Neural cell (in vitro differentiated cells): ENCODE data around the gene WDR5. TPM values are rescaled to one million over a fixed set of nuclear protein-coding genes. Genes with fewer than 3 reads are reported as not detected.

Experiments
- H2AFZ ChIP-seq: fragments of 200-600, 300-800 bp; sonication (generic), shearing (Covaris generic); 2 replicates; pipeline ENCODE4 v1.6.0; 2014; ENCODE audit warnings: low read depth, mild to moderate bottlenecking, antibody characterized with exemption, low read length, moderate library complexity
- H3F3A ChIP-seq: fragments of 200-600 bp; shearing (Covaris generic); 2 replicates; pipeline ENCODE4 v1.6.1; 2016; ENCODE audit warnings: mild to moderate bottlenecking, moderate library complexity, mixed read lengths, antibody characterized with exemption, low read length; ENCODE audit not compliant: insufficient read depth, poor library complexity, severe bottlenecking
- H3K27ac ChIP-seq: fragments of 200-600, 300-800 bp; sonication (generic), shearing (Covaris generic); 2 replicates; pipeline ENCODE4 v1.5.1; 2014; ENCODE audit warnings: mild to moderate bottlenecking, low read length, moderate library complexity
- H3K27me3 ChIP-seq: fragments of 300-800, 200-600 bp; sonication (generic), shearing (Covaris generic); 2 replicates; pipeline ENCODE4 v1.6.0; 2014; ENCODE audit warnings: mild to moderate bottlenecking, low read depth, low read length, moderate library complexity; ENCODE audit not compliant: insufficient read depth
- H3K36me3 ChIP-seq: fragments of 300-800, 200-600 bp; sonication (generic), shearing (Covaris generic); 2 replicates; pipeline ENCODE4 v1.5.1; 2014; ENCODE audit warnings: mild to moderate bottlenecking, antibody characterized with exemption, low read length, moderate library complexity; ENCODE audit not compliant: insufficient read depth
- H3K4me2 ChIP-seq: fragments of 300-800, 200-600 bp; sonication (generic), shearing (Covaris generic); 2 replicates; pipeline ENCODE4 v1.6.0; 2014; ENCODE audit warnings: mild to moderate bottlenecking, low read length
- H3K4me3 ChIP-seq: fragments of 300-800, 200-600 bp; sonication (generic), shearing (Covaris generic); 2 replicates; pipeline ENCODE4 v1.5.1; 2014; ENCODE audit warnings: mild to moderate bottlenecking, low read length, moderate library complexity
- H3K79me2 ChIP-seq: fragments of 200-600 bp; shearing (Covaris generic); replicated peaks from 2 replicates; pipeline ENCODE4 v1.6.0; 2014; ENCODE audit warnings: mild to moderate bottlenecking, low read length, moderate library complexity; ENCODE audit not compliant: insufficient read depth
- H3K9ac ChIP-seq: fragments of 300-800, 200-600 bp; sonication (generic), shearing (Covaris generic); 2 replicates; pipeline ENCODE4 v1.6.1; 2016; ENCODE audit warnings: mild to moderate bottlenecking, low read length, mixed read lengths
- H3K9me2 ChIP-seq: fragments of 200-600 bp; shearing (Covaris generic); 2 replicates; pipeline ENCODE4 v1.6.1; 2016; ENCODE audit warnings: mild to moderate bottlenecking, low read length, mixed read lengths; ENCODE audit not compliant: insufficient read depth
- H3K9me3 ChIP-seq: fragments of 200-600, 300-800 bp; sonication (generic), shearing (Covaris generic); 2 replicates; pipeline ENCODE4 v1.6.1; 2016; ENCODE audit warnings: mild to moderate bottlenecking, mixed run types, low read length, moderate library complexity, mixed read lengths
- H4K20me1 ChIP-seq: fragments of 200-600 bp; shearing (Covaris generic); 2 replicates; pipeline ENCODE4 v1.6.1; 2016; ENCODE audit warnings: mild to moderate bottlenecking, mixed run types; ENCODE audit not compliant: insufficient read depth
- CTCF ChIP-seq: fragments of 450-650 bp; IDR thresholded peaks from 2 replicates; pipeline ENCODE4 v1.5.1; 2014; ENCODE audit warnings: antibody characterized with exemption, mild to moderate bottlenecking, moderate library complexity; ENCODE audit not compliant: poor library complexity, severe bottlenecking
- EP300 ChIP-seq: fragments of 450-650 bp; conservative IDR thresholded peaks from 2 replicates; pipeline ENCODE4 v1.6.1; 2014; ENCODE audit warnings: antibody characterized with exemption, mild to moderate bottlenecking, moderate library complexity; ENCODE audit not compliant: poor library complexity, severe bottlenecking
- EZH2 ChIP-seq: fragments of 200-600, 300-800 bp; shearing (Covaris generic), sonication (generic); IDR thresholded peaks from 2 replicates; pipeline ENCODE4 v1.6.1; 2014; ENCODE audit warnings: antibody characterized with exemption, low read length, borderline replicate concordance, mild to moderate bottlenecking; ENCODE audit not compliant: insufficient read depth, poor library complexity, severe bottlenecking
- MXI1 ChIP-seq: fragments of 450-650 bp; conservative IDR thresholded peaks from 2 replicates; pipeline ENCODE4 v1.6.1; 2014; ENCODE audit warnings: antibody characterized with exemption, mild to moderate bottlenecking; ENCODE audit not compliant: poor library complexity, severe bottlenecking
- POLR2AphosphoS5 ChIP-seq: IDR thresholded peaks from 2 replicates; pipeline ENCODE4 v1.6.1; 2012
- RAD21 ChIP-seq: fragments of 450-650 bp; conservative IDR thresholded peaks from 2 replicates; pipeline ENCODE4 v1.6.1; 2014; ENCODE audit warnings: antibody characterized with exemption, mild to moderate bottlenecking, moderate library complexity
- REST ChIP-seq: IDR thresholded peaks from 2 replicates; pipeline ENCODE4 v1.6.1; 2012; ENCODE audit warnings: borderline replicate concordance
- SMC3 ChIP-seq: fragments of 450-650 bp; conservative IDR thresholded peaks from 2 replicates; pipeline ENCODE4 v1.6.1; 2014; ENCODE audit warnings: antibody characterized with exemption, mild to moderate bottlenecking, moderate library complexity; ENCODE audit not compliant: poor library complexity
- TAF1 ChIP-seq: IDR thresholded peaks from 2 replicates; pipeline ENCODE4 v1.6.1; 2012; ENCODE audit warnings: low read depth
- polyA plus RNA-seq: library from polyadenylated mRNA; depleted of rRNA; stranded (reverse); fragments of >200 nt; gene quantifications from 2 replicates; pipeline ENCODE4 v1.2.3, GENCODE V29; 2014

The WDR5 gene
- polyA plus RNA-seq, 1 donor from 2014 or later = 40.2 TPM

DNA sequence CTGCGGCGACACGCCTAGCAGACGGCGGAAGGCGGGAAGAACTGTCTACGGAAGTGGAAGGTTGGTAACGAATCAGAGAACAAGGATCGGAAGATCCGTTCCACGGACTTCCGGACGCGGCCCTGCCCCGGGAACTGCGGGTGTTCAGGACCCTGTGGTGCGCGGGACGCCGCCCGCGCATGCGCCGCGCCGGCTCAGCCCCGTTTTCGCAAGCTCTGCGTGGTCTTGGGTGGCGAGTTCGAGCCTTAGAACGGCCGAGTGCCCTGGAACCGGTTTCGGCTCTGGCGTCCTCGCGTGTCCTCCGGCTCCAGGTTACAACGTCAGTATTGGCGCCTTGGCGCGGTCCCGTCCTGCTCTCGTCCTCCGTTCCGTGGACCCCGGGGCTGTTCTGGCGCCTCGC is 29.0 kb downstream of the WDR5 start:
- H3K36me3 ChIP-seq = no peaks in the 10 kb centered on the region
- H3K27me3 ChIP-seq = no peaks in the 10 kb centered on the region
- H3K27ac ChIP-seq = no peak overlapping the region
- no peak overlapping the region for H3K4me3 ChIP-seq
- TF ChIP-seq EP300 = no peak
- TF ChIP-seq EZH2 = no peak
- TF ChIP-seq CTCF = no peak
- no peak for TF ChIP-seq POLR2AphosphoS5
- TF ChIP-seq RAD21 = no peak
- TF ChIP-seq REST = no peak
- no peak for TF ChIP-seq SMC3
- no peak for TF ChIP-seq TAF1
- no peak for TF ChIP-seq MXI1
- no peaks in the 10 kb centered on the region for H3K9me2 ChIP-seq
- no peaks in the 10 kb centered on the region for H3K9me3 ChIP-seq
- no peaks in the 10 kb centered on the region for H3F3A ChIP-seq
- no peaks in the 10 kb centered on the region for H3K79me2 ChIP-seq
- no peak overlapping the region for H3K4me2 ChIP-seq
- H4K20me1 ChIP-seq = no peaks in the 10 kb centered on the region
- no peak overlapping the region for H3K9ac ChIP-seq
- H2AFZ ChIP-seq = no peak overlapping the region

- Histone ChIP-seq H3F3A (no peaks in the 10 kb centered on the region), H3K79me2 (no peaks in the 10 kb centered on the region), H3K9ac (no peak overlapping the region), H2AFZ (no peak overlapping the region), H3K9me3 (no peaks in the 10 kb centered on the region), H3K9me2 (no peaks in the 10 kb centered on the region), H3K27ac (no peak overlapping the region), H3K4me2 (no peak overlapping the region), H4K20me1 (no peaks in the 10 kb centered on the region), H3K4me3 (no peak overlapping the region), H3K36me3 (no peaks in the 10 kb centered on the region), H3K27me3 (no peaks in the 10 kb centered on the region)
- TF ChIP-seq TAF1 = no peak
- TF ChIP-seq EZH2 = no peak
- TF ChIP-seq RAD21 = no peak
- no peak for TF ChIP-seq CTCF
Observed at GRCh38 chr9:134165357-134166315, 29.8 kb downstream of the WDR5 start.
